ENCODE data around the gene KIF19. TPM values are rescaled to one million over a fixed set of nuclear protein-coding genes. Genes with fewer than 3 reads are reported as not detected.

KIF19 gene
- total and polyA plus RNA-seq, 4 donors, result 0.42 to 2.1 (median 0.83) TPM

DNA sequence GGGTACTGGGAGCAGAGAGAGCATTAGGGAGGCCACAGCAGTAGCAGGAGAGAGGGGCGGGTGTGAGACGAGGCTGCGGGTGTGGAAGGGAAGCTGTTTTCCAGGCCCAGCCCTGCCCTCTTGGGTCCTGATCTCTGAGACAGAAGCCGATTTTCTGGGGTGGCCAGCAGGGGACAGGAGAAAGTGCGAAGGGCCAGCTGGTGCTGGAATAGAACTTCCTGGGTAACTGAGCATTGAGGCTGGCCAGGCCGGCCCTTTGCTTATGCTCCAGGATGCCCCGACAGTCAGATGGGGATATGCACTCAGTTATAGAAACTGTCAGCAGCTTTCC is 34.8 kb downstream of the KIF19 start:
- DNase-seq (ENCODE audit: low spot score), result no peak
- Histone ChIP-seq H3K4me3 (ENCODE audit: low read depth in 1 of 3, low read length in 3 of 3) (no peak overlapping the region), H3K27ac (ENCODE audit: low read depth in 1 of 2, low read length in 2 of 2) (no peak overlapping the region), H3K36me3 (ENCODE audit: control insufficient read depth in 4 of 4, insufficient read depth in 3 of 4, low read depth in 1 of 4, low read length in 3 of 4) (no peaks in the 10 kb centered on the region), H3K4me1 (ENCODE audit: control insufficient read depth in 4 of 4, insufficient read depth in 4 of 4, low read length in 3 of 4) (peaks cover 2 to 11% (median 6%) of the 10 kb centered on the region in 4 donors), H3K27me3 (ENCODE audit: control insufficient read depth in 4 of 4, insufficient read depth in 4 of 4, low read length in 3 of 4) (peaks cover 0 to 4% (median 2%) of the 10 kb centered on the region in 4 donors), H3K9ac (ENCODE audit: low read depth in 1 of 2, low read length in 2 of 2) (no peak overlapping the region), H3K9me3 (ENCODE audit: control insufficient read depth in 4 of 4, low read length in 3 of 4) (no peaks in the 10 kb centered on the region)
- TF ChIP-seq NR2F2 (IDR thresholded peaks at IDR 0.05) (no peak), SP1 (IDR thresholded peaks at IDR 0.05) (no peak), YY1 (IDR thresholded peaks at IDR 0.05) (no peak), RXRA (IDR thresholded peaks at IDR 0.05) (no peak), TAF1 (conservative IDR thresholded peaks at IDR 0.05) (no peak), ZBTB33 (IDR thresholded peaks at IDR 0.05) (no peak), JUND (IDR thresholded peaks at IDR 0.05) (no peak), MAX (IDR thresholded peaks at IDR 0.05) (no peak), FOXA1 (IDR thresholded peaks at IDR 0.05) (no peak), ATF3 (IDR thresholded peaks at IDR 0.05) (no peak), HNF4G (IDR thresholded peaks at IDR 0.05) (no peak)
- TF ChIP-seq, protein P1, sequence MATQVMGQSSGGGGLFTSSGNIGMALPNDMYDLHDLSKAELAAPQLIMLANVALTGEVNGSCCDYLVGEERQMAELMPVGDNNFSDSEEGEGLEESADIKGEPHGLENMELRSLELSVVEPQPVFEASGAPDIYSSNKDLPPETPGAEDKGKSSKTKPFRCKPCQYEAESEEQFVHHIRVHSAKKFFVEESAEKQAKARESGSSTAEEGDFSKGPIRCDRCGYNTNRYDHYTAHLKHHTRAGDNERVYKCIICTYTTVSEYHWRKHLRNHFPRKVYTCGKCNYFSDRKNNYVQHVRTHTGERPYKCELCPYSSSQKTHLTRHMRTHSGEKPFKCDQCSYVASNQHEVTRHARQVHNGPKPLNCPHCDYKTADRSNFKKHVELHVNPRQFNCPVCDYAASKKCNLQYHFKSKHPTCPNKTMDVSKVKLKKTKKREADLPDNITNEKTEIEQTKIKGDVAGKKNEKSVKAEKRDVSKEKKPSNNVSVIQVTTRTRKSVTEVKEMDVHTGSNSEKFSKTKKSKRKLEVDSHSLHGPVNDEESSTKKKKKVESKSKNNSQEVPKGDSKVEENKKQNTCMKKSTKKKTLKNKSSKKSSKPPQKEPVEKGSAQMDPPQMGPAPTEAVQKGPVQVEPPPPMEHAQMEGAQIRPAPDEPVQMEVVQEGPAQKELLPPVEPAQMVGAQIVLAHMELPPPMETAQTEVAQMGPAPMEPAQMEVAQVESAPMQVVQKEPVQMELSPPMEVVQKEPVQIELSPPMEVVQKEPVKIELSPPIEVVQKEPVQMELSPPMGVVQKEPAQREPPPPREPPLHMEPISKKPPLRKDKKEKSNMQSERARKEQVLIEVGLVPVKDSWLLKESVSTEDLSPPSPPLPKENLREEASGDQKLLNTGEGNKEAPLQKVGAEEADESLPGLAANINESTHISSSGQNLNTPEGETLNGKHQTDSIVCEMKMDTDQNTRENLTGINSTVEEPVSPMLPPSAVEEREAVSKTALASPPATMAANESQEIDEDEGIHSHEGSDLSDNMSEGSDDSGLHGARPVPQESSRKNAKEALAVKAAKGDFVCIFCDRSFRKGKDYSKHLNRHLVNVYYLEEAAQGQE (IDR thresholded peaks at IDR 0.05), result no peak
- 59% methylated on average over 7 of the region's 7 CpGs for WGBS

DNA sequence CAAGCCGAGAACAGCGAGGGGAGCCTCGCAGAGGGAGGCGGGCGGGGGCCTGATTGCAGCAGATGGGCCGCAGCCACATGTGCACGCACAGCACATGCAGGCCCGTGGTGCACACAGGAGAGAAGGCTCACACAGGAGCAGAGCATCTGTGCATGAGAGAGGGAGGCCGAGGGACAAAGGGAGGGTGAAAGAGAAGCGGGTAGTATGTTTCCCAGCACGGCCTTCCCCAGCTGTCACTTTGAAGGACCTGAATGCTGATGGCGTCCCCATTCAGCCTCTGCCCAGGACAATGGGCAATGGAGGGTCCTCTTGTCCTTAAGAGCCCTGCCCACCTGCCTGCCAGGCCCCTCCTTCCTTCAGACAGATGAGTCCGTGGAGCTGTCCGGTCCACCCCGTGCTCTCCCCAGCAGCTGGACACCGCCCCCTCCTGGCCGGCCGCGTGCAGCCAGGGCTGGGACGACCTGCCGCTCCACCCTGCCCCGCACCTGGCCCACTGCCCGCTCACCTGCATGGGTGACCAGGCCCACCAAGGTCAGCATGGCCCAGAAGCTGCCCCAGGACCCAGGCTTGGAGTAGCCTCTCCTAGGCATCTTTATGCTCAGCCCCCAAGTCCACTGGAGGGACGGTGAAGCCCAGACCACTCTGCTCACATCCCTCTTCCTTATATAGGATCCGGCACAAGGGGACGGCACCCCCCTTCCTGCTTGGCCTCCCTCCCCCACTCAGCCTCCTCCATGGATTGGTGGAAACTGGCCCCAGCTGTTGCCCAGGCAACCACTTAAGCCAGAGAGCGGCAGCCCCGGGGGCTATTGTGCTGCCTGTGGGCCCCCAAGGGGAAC is 35.4 kb downstream of the KIF19 start, which contains the start of gene BTBD17:
Gene BTBD17 (minus strand): TSS at position 639 of the 839 bp plus-strand sequence. CDS start 49 bp downstream, at position 590.
- DNase-seq (ENCODE audit: low spot score), result peak; percentile 65
- H3K36me3 ChIP-seq (ENCODE audit: control insufficient read depth in 4 of 4, insufficient read depth in 3 of 4, low read depth in 1 of 4, low read length in 3 of 4), result no peaks in the 10 kb centered on the region
- H3K4me3 ChIP-seq (ENCODE audit: low read depth in 1 of 3, low read length in 3 of 3), result no peak within 1 kb of the TSS
- H3K9ac ChIP-seq (ENCODE audit: low read depth in 1 of 2, low read length in 2 of 2), result no peak within 1 kb of the TSS
- no peaks in the 10 kb centered on the region for H3K9me3 ChIP-seq (ENCODE audit: control insufficient read depth in 4 of 4, low read length in 3 of 4)
- WGBS, result 32% methylated on average over 28 of the region's 28 CpGs
- H3K27ac ChIP-seq (ENCODE audit: low read depth in 1 of 2, low read length in 2 of 2), result no peak within 1 kb of the TSS
- H3K4me1 ChIP-seq (ENCODE audit: control insufficient read depth in 4 of 4, insufficient read depth in 4 of 4, low read length in 3 of 4), result peaks cover 2 to 11% (median 6%) of the 10 kb centered on the region in 4 donors
- H3K27me3 ChIP-seq (ENCODE audit: control insufficient read depth in 4 of 4, insufficient read depth in 4 of 4, low read length in 3 of 4), result peaks cover 0 to 4% (median under 1%) of the 10 kb centered on the region in 4 donors
- TF ChIP-seq CTCF (IDR thresholded peaks at IDR 0.05; ENCODE audit: low read depth, low read length, missing input control) (peak; percentile 39), RAD21 (IDR thresholded peaks at IDR 0.05) (peak; percentile 45 to 72), YY1 (IDR thresholded peaks at IDR 0.05) (no peak), FOXA1 (IDR thresholded peaks at IDR 0.05) (no peak), ATF3 (IDR thresholded peaks at IDR 0.05) (no peak)

Measured in liver (tissue), 9 donors.